Measurements from ENCODE around the gene MAN1A2.

- TF ChIP-seq POLR2A (IDR thresholded peaks at IDR 0.05) (no peak), CTCF (IDR thresholded peaks at IDR 0.05) (no peak)
Observed at GRCh38 chr1:117529683-117530082, 162.4 kb downstream of the MAN1A2 start.
